WTC11 (cell line): ENCODE results near the gene RILP.

Source experiments
- FOXP1 ChIP-seq: sonication (generic); formaldehyde crosslinking; IDR thresholded peaks from 2 replicates; pipeline ENCODE4 v1.8.0; 2022; ENCODE audit warnings: missing genetic modification reagents, mild to moderate bottlenecking, moderate library complexity, borderline replicate concordance
- KAT7 ChIP-seq: sonication (generic); formaldehyde crosslinking; IDR thresholded peaks from 2 replicates; pipeline ENCODE4 v1.8.1; 2023; ENCODE audit warnings: missing genetic modification reagents, mild to moderate bottlenecking, borderline replicate concordance
- TF ChIP-seq, protein P1 (sequence below): sonication (generic); formaldehyde crosslinking; IDR thresholded peaks from 2 replicates; pipeline ENCODE4 v1.8.1; 2023; ENCODE audit warnings: mild to moderate bottlenecking, missing genetic modification reagents, borderline replicate concordance
- TF ChIP-seq, protein P2 (sequence below): fragments of 200-600 bp; IDR thresholded peaks from 2 replicates; pipeline ENCODE4 v1.8.0; 2022; ENCODE audit warnings: antibody characterized with exemption

DNA sequence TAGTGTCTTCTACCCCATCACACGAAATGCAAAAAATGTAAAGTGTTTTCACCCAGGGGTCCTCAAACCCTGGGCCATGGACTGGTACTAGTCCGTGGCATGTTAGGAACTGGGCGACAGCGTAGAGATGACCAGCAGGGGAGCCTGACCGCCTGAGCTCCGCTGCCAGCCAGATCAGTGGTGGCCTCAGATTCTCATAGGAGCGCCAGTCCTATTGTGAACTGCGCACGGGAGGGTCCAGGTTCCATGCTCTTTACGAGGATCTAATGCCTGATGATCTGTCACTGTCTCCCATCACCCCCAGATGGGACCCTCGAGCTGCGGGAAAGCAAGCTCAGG is 8.6 kb downstream of the RILP start:
- TF ChIP-seq FOXP1 (CRISPR knock-in tag) (no peak), KAT7 (no peak)
- TF ChIP-seq, protein P1, sequence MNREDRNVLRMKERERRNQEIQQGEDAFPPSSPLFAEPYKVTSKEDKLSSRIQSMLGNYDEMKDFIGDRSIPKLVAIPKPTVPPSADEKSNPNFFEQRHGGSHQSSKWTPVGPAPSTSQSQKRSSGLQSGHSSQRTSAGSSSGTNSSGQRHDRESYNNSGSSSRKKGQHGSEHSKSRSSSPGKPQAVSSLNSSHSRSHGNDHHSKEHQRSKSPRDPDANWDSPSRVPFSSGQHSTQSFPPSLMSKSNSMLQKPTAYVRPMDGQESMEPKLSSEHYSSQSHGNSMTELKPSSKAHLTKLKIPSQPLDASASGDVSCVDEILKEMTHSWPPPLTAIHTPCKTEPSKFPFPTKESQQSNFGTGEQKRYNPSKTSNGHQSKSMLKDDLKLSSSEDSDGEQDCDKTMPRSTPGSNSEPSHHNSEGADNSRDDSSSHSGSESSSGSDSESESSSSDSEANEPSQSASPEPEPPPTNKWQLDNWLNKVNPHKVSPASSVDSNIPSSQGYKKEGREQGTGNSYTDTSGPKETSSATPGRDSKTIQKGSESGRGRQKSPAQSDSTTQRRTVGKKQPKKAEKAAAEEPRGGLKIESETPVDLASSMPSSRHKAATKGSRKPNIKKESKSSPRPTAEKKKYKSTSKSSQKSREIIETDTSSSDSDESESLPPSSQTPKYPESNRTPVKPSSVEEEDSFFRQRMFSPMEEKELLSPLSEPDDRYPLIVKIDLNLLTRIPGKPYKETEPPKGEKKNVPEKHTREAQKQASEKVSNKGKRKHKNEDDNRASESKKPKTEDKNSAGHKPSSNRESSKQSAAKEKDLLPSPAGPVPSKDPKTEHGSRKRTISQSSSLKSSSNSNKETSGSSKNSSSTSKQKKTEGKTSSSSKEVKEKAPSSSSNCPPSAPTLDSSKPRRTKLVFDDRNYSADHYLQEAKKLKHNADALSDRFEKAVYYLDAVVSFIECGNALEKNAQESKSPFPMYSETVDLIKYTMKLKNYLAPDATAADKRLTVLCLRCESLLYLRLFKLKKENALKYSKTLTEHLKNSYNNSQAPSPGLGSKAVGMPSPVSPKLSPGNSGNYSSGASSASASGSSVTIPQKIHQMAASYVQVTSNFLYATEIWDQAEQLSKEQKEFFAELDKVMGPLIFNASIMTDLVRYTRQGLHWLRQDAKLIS (CRISPR knock-in tag), result no peak
- TF ChIP-seq, protein P2, sequence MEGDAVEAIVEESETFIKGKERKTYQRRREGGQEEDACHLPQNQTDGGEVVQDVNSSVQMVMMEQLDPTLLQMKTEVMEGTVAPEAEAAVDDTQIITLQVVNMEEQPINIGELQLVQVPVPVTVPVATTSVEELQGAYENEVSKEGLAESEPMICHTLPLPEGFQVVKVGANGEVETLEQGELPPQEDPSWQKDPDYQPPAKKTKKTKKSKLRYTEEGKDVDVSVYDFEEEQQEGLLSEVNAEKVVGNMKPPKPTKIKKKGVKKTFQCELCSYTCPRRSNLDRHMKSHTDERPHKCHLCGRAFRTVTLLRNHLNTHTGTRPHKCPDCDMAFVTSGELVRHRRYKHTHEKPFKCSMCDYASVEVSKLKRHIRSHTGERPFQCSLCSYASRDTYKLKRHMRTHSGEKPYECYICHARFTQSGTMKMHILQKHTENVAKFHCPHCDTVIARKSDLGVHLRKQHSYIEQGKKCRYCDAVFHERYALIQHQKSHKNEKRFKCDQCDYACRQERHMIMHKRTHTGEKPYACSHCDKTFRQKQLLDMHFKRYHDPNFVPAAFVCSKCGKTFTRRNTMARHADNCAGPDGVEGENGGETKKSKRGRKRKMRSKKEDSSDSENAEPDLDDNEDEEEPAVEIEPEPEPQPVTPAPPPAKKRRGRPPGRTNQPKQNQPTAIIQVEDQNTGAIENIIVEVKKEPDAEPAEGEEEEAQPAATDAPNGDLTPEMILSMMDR, result no peak
